K562 (cell line): ENCODE measurements around the gene ST6GALNAC1. TPM values are rescaled to one million over a fixed set of nuclear protein-coding genes. Genes with fewer than 3 reads are reported as not detected.

Experiments used
- ATAC-seq: fragments of 200-7000 bp; cut with Tn5 transposase; 3 replicates; pipeline ENCODE4 v1.9.1; 2020; ENCODE audit warnings: moderate library complexity
- BruUV-seq: library from RNA; stranded (reverse); fragments of 400-500 nt; replicated peaks from 2 replicates; lab custom pipeline; 2021; lab: Mats Ljungman, UMichigan
- CTCF ChIA-PET: fragments of 300-600 bp; formaldehyde crosslinking; extraction: SDS; loops from one replicate; lab custom pipeline; 2021; ENCODE audit warnings: low intra/inter-chr PET ratio; lab: Yijun Ruan, JAX
- POLR2A ChIA-PET: fragments of 300-600, 350-650 bp; sonication (Branson Sonifier 250); formaldehyde crosslinking; extraction: SDS; loops from one replicate; lab custom pipeline; 2021; ENCODE audit warnings: antibody characterized with exemption, inconsistent platforms; lab: Yijun Ruan, JAX
- DNase-seq, 4 experiments: peaks; one replicate each; pipeline versions ENCODE4 v3.0.0 to v3.0.0-alpha.2; 2011 to 2018; ENCODE audit warnings: low spot score in 3 of 4, mixed read lengths in 3 of 4; ENCODE audit errors: extremely low read depth in 1 of 4
- FAIRE-seq: peaks from 2 replicates; lab custom pipeline; 2011; peaks lifted over from hg19 to GRCh38; lab: Jason Lieb, UNC
- H2AFZ ChIP-seq: 2 replicates; pipeline ENCODE4 v1.6.0; 2011; ENCODE audit warnings: low read depth, low read length, control low read depth, inconsistent platforms
- H3K27ac ChIP-seq: fragments of 200-600 bp; 3 replicates; pipeline ENCODE4 v1.8.0; 2011; ENCODE audit warnings: low read depth, mild to moderate bottlenecking, control low read depth, inconsistent platforms, low read length, moderate library complexity, mixed read lengths; ENCODE audit errors: extremely low read depth
- H3K27me3 ChIP-seq, 2 experiments: fragments of 300-600 bp in 1 of 2; 2 replicates in 1 of 2; 3 replicates in 1 of 2; pipeline versions ENCODE4 v1.6.0 to v1.8.0; 2011; ENCODE audit warnings: inconsistent platforms in 2 of 2, low read length in 2 of 2, mild to moderate bottlenecking in 1 of 2, mixed read lengths in 1 of 2, moderate library complexity in 1 of 2; ENCODE audit not compliant: control insufficient read depth in 2 of 2, insufficient read depth in 2 of 2
- H3K36me3 ChIP-seq: fragments of 300-600 bp; 3 replicates; pipeline ENCODE4 v1.8.0; 2011; ENCODE audit warnings: mild to moderate bottlenecking, low read length, inconsistent platforms; ENCODE audit not compliant: control insufficient read depth, insufficient read depth
- H3K4me1 ChIP-seq, 2 experiments: fragments of 200-600 bp in 1 of 2; replicated peaks in 1 of 2; 2 replicates in 1 of 2; 3 replicates in 1 of 2; pipeline versions ENCODE4 v1.5.1 to v1.8.0; 2011; ENCODE audit warnings: inconsistent platforms in 2 of 2, low read length in 2 of 2, mild to moderate bottlenecking in 1 of 2, mixed read lengths in 1 of 2, moderate library complexity in 1 of 2; ENCODE audit not compliant: control insufficient read depth in 2 of 2, insufficient read depth in 2 of 2
- H3K4me2 ChIP-seq: 2 replicates; pipeline ENCODE4 v1.6.1; 2011; ENCODE audit warnings: low read length, control low read depth, inconsistent platforms, mixed read lengths; ENCODE audit not compliant: insufficient read depth
- H3K4me3 ChIP-seq: fragments of 200-600 bp; sonication (generic), shearing (Covaris generic); 2 replicates; pipeline ENCODE4 v1.5.1; 2016; ENCODE audit warnings: control low read depth, inconsistent platforms
- H3K79me2 ChIP-seq: fragments of 200-600 bp; 3 replicates; pipeline ENCODE4 v1.8.0; 2011; ENCODE audit warnings: low read length, inconsistent platforms; ENCODE audit not compliant: control insufficient read depth, insufficient read depth
- H3K9ac ChIP-seq, 2 experiments: 2 replicates each; pipeline versions ENCODE4 v1.6.0 to v1.6.1; 2011; ENCODE audit warnings: low read depth in 2 of 2, low read length in 2 of 2, control low read depth in 1 of 2, inconsistent platforms in 1 of 2, mild to moderate bottlenecking in 1 of 2, mixed read lengths in 1 of 2; ENCODE audit not compliant: insufficient read depth in 1 of 2
- H3K9me1 ChIP-seq: one replicate; pipeline ENCODE4 v1.6.0; 2011; ENCODE audit warnings: inconsistent platforms, mild to moderate bottlenecking, low read length, moderate library complexity; ENCODE audit not compliant: control insufficient read depth, insufficient read depth
- H3K9me3 ChIP-seq: replicated peaks from 2 replicates; pipeline ENCODE4 v1.5.1; 2011; ENCODE audit warnings: low read depth, low read length, inconsistent platforms; ENCODE audit not compliant: control insufficient read depth, insufficient read depth
- H4K20me1 ChIP-seq: replicated peaks from 2 replicates; pipeline ENCODE4 v1.6.1; 2011; ENCODE audit warnings: low read length, inconsistent platforms, mixed read lengths; ENCODE audit not compliant: control insufficient read depth, insufficient read depth
- FOXK2 ChIP-seq, 2 experiments: fragments of 450-650 bp; IDR thresholded peaks in 1 of 2; conservative IDR thresholded peaks in 1 of 2; 2 replicates each; pipeline ENCODE4 v1.6.1; 2016; ENCODE audit warnings: low read depth in 2 of 2, mild to moderate bottlenecking in 1 of 2
- GTF2E2 ChIP-seq: fragments of 200-800 bp; sonication (Bioruptor generic); IDR thresholded peaks from 2 replicates; pipeline ENCODE4 v1.6.1; 2016; ENCODE audit warnings: missing genetic modification characterization, missing compliant biosample characterization
- KDM4B ChIP-seq, 2 experiments: fragments of 450-650 bp in 1 of 2; sonication (generic) in 1 of 2; IDR thresholded peaks; 2 replicates each; pipeline ENCODE4 v1.6.1; 2016 to 2017; ENCODE audit warnings: borderline replicate concordance in 2 of 2, antibody characterized with exemption in 1 of 2, low read depth in 1 of 2, mild to moderate bottlenecking in 1 of 2
- RFX1 ChIP-seq: fragments of 450-650 bp; IDR thresholded peaks from 2 replicates; pipeline ENCODE4 v1.6.1; 2016; ENCODE audit warnings: mild to moderate bottlenecking, moderate library complexity
- ZNF408 ChIP-seq: fragments of 250-450 bp; sonication (Bioruptor Pico); IDR thresholded peaks from 2 replicates; pipeline ENCODE4 v1.4.0; 2020; ENCODE audit warnings: low read depth, mild to moderate bottlenecking, moderate library complexity
- ZNF57 ChIP-seq: fragments of 450-650 bp; formaldehyde crosslinking; IDR thresholded peaks from 2 replicates; pipeline ENCODE4 v1.4.0; 2020; ENCODE audit warnings: mild to moderate bottlenecking, moderate library complexity
- ZZZ3 ChIP-seq: fragments of 450-650 bp; IDR thresholded peaks from 2 replicates; pipeline ENCODE4 v1.6.1; 2016; ENCODE audit warnings: antibody characterized with exemption, mild to moderate bottlenecking, moderate library complexity
- WGBS: fragments of 100-300 bp; shearing (Covaris generic); methylation state at CpG from one replicate; pipeline ENCODE4 v1.1.6; 2016; ENCODE audit warnings: low coverage, mixed read lengths; ENCODE audit not compliant: insufficient coverage; ENCODE audit errors: missing lambda C conversion rate; 5-methylcytosine and 5-hydroxymethylcytosine counted together
- in situ Hi-C: fragments of 300-500 bp; cut with MboI; formaldehyde crosslinking; loops from 4 replicates; pipeline ENCODE4 v1.15.0; 2018; ENCODE audit warnings: inconsistent platforms, mixed read lengths
- intact Hi-C: fragments of 100-400 bp; cut with micrococcal nuclease; formaldehyde crosslinking; loops from 2 replicates; pipeline ENCODE4 v1.14.2; 2022
- polyA plus RNA-seq, 8 experiments: library from polyadenylated mRNA; depleted of rRNA in 4 of 8; stranded (reverse) in 5 of 8; unstranded in 3 of 8; fragments of >200 nt; fragmentation: Nextera tagmentation in 2 of 8; fragmentation: Illumina TruSeq in 1 of 8; extraction: Ambion mirVana in 2 of 8; extraction: Trizol in 1 of 8; gene quantifications; 2 replicates each; pipeline versions ENCODE4 v1.2.1 to v1.2.3, GENCODE V29; 2011 to 2014; ENCODE audit warnings: inconsistent platforms in 1 of 8, missing spikeins in 1 of 8
- total RNA-seq, 7 experiments: library from RNA; depleted of rRNA in 6 of 7; stranded (reverse); fragments of >200 nt in 6 of 7; fragmentation: Illumina TruSeq in 2 of 7; extraction: Trizol in 2 of 7; gene quantifications; 2 replicates each; pipeline versions ENCODE4 v1.2.1 to v1.2.3, GENCODE V29; 2011 to 2021; ENCODE audit warnings: low replicate concordance in 1 of 7
- TF ChIP-seq, protein P1 (sequence below): sonication (generic); IDR thresholded peaks from 2 replicates; pipeline ENCODE4 v1.6.1; 2016
- TF ChIP-seq, protein P2 (sequence below): fragments of 450-650 bp; IDR thresholded peaks from 2 replicates; pipeline ENCODE4 v1.6.1; 2017; ENCODE audit warnings: antibody characterized with exemption

ST6GALNAC1 gene
- total and polyA plus RNA-seq, 9 of the 15 experiments (the other 6 are each of a cell fraction or from before 2014, with no cell fraction given), result 20.6 to 68.4 (median 50.5) TPM

DNA sequence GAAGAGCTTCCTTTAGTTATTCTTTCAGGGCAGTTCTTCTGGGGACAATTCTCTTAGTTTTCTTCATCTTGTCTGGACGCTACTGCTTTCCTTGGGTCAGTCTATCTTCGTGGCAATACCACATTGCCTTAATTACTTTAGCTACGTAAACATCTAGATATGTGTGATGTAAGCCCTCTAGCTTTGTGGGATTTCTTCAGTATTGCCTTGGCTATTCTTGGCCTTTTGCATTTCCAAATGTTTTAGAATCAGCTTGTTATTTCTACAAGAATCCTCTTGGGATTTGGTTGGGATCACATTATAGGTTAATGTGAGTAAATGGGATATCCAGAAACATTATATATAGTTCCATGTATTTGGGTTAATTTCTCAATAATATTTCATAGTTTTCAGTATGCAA is 48.9 kb downstream of the ST6GALNAC1 start:
- no peak for FAIRE-seq
- no peaks in the 10 kb centered on the region for H3K79me2 ChIP-seq
- DNase-seq, result no peak
- no peak for ATAC-seq
- 58% methylated on average over 3 of the region's 3 CpGs for WGBS
- no peak overlapping the region for H3K4me2 ChIP-seq
- no peaks in the 10 kb centered on the region for H3K9me1 ChIP-seq
- in situ Hi-C loops, result no loop called here
- no peak for TF ChIP-seq ZZZ3
- TF ChIP-seq RFX1, result no peak
- TF ChIP-seq KDM4B (IDR thresholded peaks at IDR 0.05; ENCODE audit: borderline replicate concordance in 2 of 2, low read depth in 1 of 2), result no peak
- H3K4me3 ChIP-seq, result no peak overlapping the region
- CTCF ChIA-PET, result no interaction called here
- no peaks in the 10 kb centered on the region for H4K20me1 ChIP-seq
- POLR2A ChIA-PET, result interaction anchor here (1.0 to 2.1 kb wide), 2 partner anchors 28 to 37 kb away, joined by 3 to 9 read pairs; no protein-coding TSS in a partner anchor
- intact Hi-C loops, result no loop called here
- no peaks in the 10 kb centered on the region for H3K36me3 ChIP-seq
- no TSS peak for BruUV-seq
- H3K9ac ChIP-seq, result no peak overlapping the region
- H3K4me1 ChIP-seq, result peaks cover 3 to 4% of the 10 kb centered on the region in 2 experiments; a peak in 3 of 5 replicates
- H3K9me3 ChIP-seq, result no peaks in the 10 kb centered on the region
- H2AFZ ChIP-seq, result no peak overlapping the region
- H3K27me3 ChIP-seq, result no peaks in the 10 kb centered on the region
- no peak overlapping the region for H3K27ac ChIP-seq

DNA sequence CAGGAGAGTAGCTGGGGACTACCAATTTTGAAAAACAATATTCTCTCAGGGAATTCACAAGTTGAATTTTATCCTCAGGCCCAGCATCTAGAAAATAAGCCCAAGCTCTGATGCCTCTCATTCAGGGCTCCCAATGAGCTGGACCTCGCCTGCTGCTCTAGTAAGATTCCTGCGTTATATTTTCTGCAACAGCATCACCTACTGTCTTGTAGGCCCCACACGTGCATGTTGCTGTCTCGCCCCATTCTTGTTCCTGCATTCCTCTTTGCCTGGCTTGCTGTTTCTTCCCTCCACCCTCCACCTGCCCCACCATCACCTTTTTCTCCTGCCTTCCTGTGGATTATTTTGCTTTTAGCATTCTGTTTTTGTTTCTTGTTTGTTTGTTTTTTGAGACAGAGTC is 49.6 kb downstream of the ST6GALNAC1 start:
- Histone ChIP-seq H4K20me1 (no peaks in the 10 kb centered on the region), H3K36me3 (no peaks in the 10 kb centered on the region), H2AFZ (peak overlapping the region; percentile 43; the same call in 1 of the 2 replicates), H3K4me3 (no peak overlapping the region), H3K27ac (no peak overlapping the region), H3K4me1 (peaks cover 3 to 7% of the 10 kb centered on the region in 2 experiments; a peak in 4 of 5 replicates), H3K4me2 (no peak overlapping the region), H3K79me2 (no peaks in the 10 kb centered on the region), H3K9ac (no peak overlapping the region), H3K9me3 (no peaks in the 10 kb centered on the region), H3K9me1 (no peaks in the 10 kb centered on the region), H3K27me3 (no peaks in the 10 kb centered on the region)
- ATAC-seq, result peak; percentile 77
- WGBS, result 46% methylated on average over 4 of the region's 4 CpGs
- FAIRE-seq, result peak; percentile 48
- intact Hi-C loops, result no loop called here
- no TSS peak for BruUV-seq
- DNase-seq, result no peak
- POLR2A ChIA-PET, result interaction anchor here (0.5 to 2.1 kb wide), 6 partner anchors 7 to 118 kb away, joined by 3 to 9 read pairs (median 4); no protein-coding TSS in a partner anchor
- CTCF ChIA-PET, result no interaction called here
- in situ Hi-C loops, result no loop called here
- TF ChIP-seq ZNF57 (CRISPR knock-in tag) (no peak), GTF2E2 (tag) (no peak), FOXK2 (conservative IDR thresholded peaks at IDR 0.05 in 1 of 2, IDR thresholded peaks at IDR 0.05 in 1 of 2; ENCODE audit: low read depth in 2 of 2) (peak; percentile 14 to 38; a peak in 1 of 4 replicates), ZNF408 (CRISPR knock-in tag) (no peak)
- TF ChIP-seq, protein P1, sequence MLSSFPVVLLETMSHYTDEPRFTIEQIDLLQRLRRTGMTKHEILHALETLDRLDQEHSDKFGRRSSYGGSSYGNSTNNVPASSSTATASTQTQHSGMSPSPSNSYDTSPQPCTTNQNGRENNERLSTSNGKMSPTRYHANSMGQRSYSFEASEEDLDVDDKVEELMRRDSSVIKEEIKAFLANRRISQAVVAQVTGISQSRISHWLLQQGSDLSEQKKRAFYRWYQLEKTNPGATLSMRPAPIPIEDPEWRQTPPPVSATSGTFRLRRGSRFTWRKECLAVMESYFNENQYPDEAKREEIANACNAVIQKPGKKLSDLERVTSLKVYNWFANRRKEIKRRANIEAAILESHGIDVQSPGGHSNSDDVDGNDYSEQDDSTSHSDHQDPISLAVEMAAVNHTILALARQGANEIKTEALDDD, result no peak
- TF ChIP-seq, protein P2, sequence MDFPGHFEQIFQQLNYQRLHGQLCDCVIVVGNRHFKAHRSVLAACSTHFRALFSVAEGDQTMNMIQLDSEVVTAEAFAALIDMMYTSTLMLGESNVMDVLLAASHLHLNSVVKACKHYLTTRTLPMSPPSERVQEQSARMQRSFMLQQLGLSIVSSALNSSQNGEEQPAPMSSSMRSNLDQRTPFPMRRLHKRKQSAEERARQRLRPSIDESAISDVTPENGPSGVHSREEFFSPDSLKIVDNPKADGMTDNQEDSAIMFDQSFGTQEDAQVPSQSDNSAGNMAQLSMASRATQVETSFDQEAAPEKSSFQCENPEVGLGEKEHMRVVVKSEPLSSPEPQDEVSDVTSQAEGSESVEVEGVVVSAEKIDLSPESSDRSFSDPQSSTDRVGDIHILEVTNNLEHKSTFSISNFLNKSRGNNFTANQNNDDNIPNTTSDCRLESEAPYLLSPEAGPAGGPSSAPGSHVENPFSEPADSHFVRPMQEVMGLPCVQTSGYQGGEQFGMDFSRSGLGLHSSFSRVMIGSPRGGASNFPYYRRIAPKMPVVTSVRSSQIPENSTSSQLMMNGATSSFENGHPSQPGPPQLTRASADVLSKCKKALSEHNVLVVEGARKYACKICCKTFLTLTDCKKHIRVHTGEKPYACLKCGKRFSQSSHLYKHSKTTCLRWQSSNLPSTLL, result no peak
